OCI-LY3 (cell line): Measurements from ENCODE around the gene RYK.

Experiments
- H2AFZ ChIP-seq: fragments of 200-600, 300-600 bp; shearing (Covaris generic); 2 replicates; pipeline ENCODE4 v1.6.0; 2014; ENCODE audit warnings: antibody characterized with exemption, low read depth, low read length
- H3K27ac ChIP-seq: fragments of 200-600, 300-600 bp; sonication (generic); 2 replicates; pipeline ENCODE4 v1.5.1; 2014; ENCODE audit warnings: mild to moderate bottlenecking, low read length, moderate library complexity, mixed read lengths
- H3K27me3 ChIP-seq: fragments of 200-600, 300-600 bp; sonication (generic); 2 replicates; pipeline ENCODE4 v1.6.1; 2014; ENCODE audit warnings: low read depth, low read length, mixed read lengths
- H3K36me3 ChIP-seq: fragments of 200-600, 300-600 bp; sonication (generic); replicated peaks from 2 replicates; pipeline ENCODE3; 2014; ENCODE audit warnings: low read depth, low read length, mixed read lengths
- H3K4me1 ChIP-seq: fragments of 300-600, 200-600 bp; sonication (generic); 2 replicates; pipeline ENCODE4 v1.6.1; 2014; ENCODE audit warnings: low read length, mixed read lengths
- H3K4me2 ChIP-seq: fragments of 200-600, 300-600 bp; sonication (generic); 2 replicates; pipeline ENCODE4 v1.6.1; 2014; ENCODE audit warnings: low read length, mixed read lengths
- H3K4me3 ChIP-seq: fragments of 300-600, 200-600 bp; sonication (generic); 2 replicates; pipeline ENCODE4 v1.5.1; 2014; ENCODE audit warnings: antibody characterized with exemption, mild to moderate bottlenecking, low read length, moderate library complexity
- H3K79me2 ChIP-seq: fragments of 300-600, 200-600 bp; shearing (Covaris generic); 2 replicates; pipeline ENCODE4 v1.6.1; 2014; ENCODE audit warnings: mild to moderate bottlenecking, low read length, mixed read lengths
- H3K9ac ChIP-seq: fragments of 300-600, 200-600 bp; shearing (Covaris generic); 2 replicates; pipeline ENCODE4 v1.6.0; 2014; ENCODE audit warnings: mild to moderate bottlenecking, low read length, moderate library complexity
- H3K9me3 ChIP-seq: fragments of 200-600, 300-600 bp; shearing (Covaris generic); 2 replicates; pipeline ENCODE4 v1.6.1; 2014; ENCODE audit warnings: low read length, mixed read lengths; ENCODE audit not compliant: insufficient read depth
- H4K20me1 ChIP-seq: fragments of 200-600, 300-600 bp; sonication (generic); 2 replicates; pipeline ENCODE4 v1.6.1; 2016; ENCODE audit warnings: low read length, mixed read lengths; ENCODE audit not compliant: insufficient read depth
- EZH2phosphoT487 ChIP-seq: fragments of 200-600 bp; shearing (Covaris generic); IDR thresholded peaks from 2 replicates; pipeline ENCODE4 v1.6.1; 2018; ENCODE audit warnings: antibody characterized with exemption, mixed run types, low read depth
- TF ChIP-seq, protein P1 (sequence below): fragments of 200-600, 300-600 bp; sonication (generic); IDR thresholded peaks from 2 replicates; pipeline ENCODE4 v1.5.1; 2014; ENCODE audit warnings: antibody characterized with exemption, low read length, low read depth

The RYK gene

DNA sequence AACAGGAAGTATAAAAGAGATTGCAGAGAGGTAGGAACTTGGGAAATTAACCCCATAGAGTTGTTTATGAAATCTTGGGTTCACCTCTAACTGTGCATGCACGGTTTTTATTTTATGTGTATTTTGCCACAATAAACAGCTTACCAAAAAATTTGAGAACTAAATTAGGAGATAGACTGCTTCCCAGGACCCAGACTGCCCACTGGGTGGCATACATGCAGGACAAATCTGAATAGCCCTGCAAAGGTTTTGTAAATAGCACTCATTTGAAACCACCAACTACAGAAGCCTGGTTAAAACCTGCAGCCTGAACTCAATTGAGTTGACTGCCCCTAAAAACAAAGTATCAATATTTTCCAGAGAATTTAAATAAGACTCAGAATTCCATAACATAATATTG lies 124.5 kb downstream of the RYK start:
- no peak overlapping the region for H3K27ac ChIP-seq
- peaks cover 4% of the 10 kb centered on the region; the same call in 1 of the 2 replicates for H3K9me3 ChIP-seq
- no peaks in the 10 kb centered on the region for H3K4me1 ChIP-seq
- no peaks in the 10 kb centered on the region for H4K20me1 ChIP-seq
- H2AFZ ChIP-seq: no peak overlapping the region
- no peaks in the 10 kb centered on the region for H3K27me3 ChIP-seq
- no peaks in the 10 kb centered on the region for H3K36me3 ChIP-seq
- H3K79me2 ChIP-seq: no peaks in the 10 kb centered on the region
- no peak overlapping the region for H3K4me3 ChIP-seq
- TF ChIP-seq, protein P1, sequence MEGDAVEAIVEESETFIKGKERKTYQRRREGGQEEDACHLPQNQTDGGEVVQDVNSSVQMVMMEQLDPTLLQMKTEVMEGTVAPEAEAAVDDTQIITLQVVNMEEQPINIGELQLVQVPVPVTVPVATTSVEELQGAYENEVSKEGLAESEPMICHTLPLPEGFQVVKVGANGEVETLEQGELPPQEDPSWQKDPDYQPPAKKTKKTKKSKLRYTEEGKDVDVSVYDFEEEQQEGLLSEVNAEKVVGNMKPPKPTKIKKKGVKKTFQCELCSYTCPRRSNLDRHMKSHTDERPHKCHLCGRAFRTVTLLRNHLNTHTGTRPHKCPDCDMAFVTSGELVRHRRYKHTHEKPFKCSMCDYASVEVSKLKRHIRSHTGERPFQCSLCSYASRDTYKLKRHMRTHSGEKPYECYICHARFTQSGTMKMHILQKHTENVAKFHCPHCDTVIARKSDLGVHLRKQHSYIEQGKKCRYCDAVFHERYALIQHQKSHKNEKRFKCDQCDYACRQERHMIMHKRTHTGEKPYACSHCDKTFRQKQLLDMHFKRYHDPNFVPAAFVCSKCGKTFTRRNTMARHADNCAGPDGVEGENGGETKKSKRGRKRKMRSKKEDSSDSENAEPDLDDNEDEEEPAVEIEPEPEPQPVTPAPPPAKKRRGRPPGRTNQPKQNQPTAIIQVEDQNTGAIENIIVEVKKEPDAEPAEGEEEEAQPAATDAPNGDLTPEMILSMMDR: peak; percentile 19; the same call in 1 of the 2 replicates
- no peak for TF ChIP-seq EZH2phosphoT487
- no peak overlapping the region for H3K9ac ChIP-seq
- H3K4me2 ChIP-seq: no peak overlapping the region

DNA sequence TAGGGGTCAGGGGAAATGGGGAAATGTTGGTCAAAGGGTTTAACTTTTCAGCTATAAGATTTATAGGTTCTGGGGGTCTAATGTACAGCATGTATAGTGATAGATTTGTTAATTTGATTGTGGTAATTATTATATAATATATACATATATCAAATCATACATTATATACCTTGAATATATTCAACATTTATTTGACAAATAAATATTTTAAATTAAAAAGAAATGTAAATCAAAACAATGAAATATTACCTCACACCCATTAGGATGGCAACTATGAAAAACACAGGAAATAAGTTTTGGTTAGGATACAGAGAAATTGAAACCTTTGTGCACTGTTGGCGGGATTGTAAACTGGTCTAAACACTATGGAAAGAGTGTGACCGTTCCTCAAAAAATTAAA lies 135.9 kb downstream of the RYK start:
- Histone ChIP-seq H3K9me3 (no peaks in the 10 kb centered on the region), H2AFZ (no peak overlapping the region), H3K4me3 (no peak overlapping the region), H3K36me3 (no peaks in the 10 kb centered on the region), H4K20me1 (no peaks in the 10 kb centered on the region), H3K27ac (no peak overlapping the region), H3K79me2 (no peaks in the 10 kb centered on the region), H3K4me2 (no peak overlapping the region), H3K4me1 (peaks cover 6% of the 10 kb centered on the region), H3K9ac (no peak overlapping the region), H3K27me3 (no peaks in the 10 kb centered on the region)
- no peak for TF ChIP-seq EZH2phosphoT487
- TF ChIP-seq, protein P1: no peak

DNA sequence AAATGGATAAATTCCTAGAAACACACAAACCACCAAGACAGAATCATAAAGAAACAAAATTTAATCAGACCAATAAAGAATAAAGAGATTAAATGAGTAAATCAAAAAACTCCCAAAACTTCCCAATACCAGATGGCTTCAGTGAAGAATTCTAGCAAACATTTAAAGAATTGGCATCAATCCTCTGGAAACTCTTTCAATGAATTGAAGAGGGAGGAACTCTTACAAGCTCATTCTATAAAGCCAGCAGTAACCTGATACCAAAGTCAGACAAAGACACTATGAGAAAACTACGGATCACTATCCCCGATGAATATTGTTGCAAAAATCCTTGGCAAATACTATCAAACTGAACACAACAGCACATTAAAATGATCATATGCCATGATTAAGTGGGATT lies 139.0 kb downstream of the RYK start:
- Histone ChIP-seq H4K20me1 (no peaks in the 10 kb centered on the region), H3K36me3 (no peaks in the 10 kb centered on the region), H3K27ac (no peak overlapping the region), H3K27me3 (no peaks in the 10 kb centered on the region), H3K9ac (no peak overlapping the region), H3K4me2 (no peak overlapping the region), H3K4me1 (peaks cover 14% of the 10 kb centered on the region), H2AFZ (no peak overlapping the region), H3K4me3 (no peak overlapping the region), H3K9me3 (no peaks in the 10 kb centered on the region), H3K79me2 (no peaks in the 10 kb centered on the region)
- TF ChIP-seq, protein P1: no peak
- no peak for TF ChIP-seq EZH2phosphoT487

DNA sequence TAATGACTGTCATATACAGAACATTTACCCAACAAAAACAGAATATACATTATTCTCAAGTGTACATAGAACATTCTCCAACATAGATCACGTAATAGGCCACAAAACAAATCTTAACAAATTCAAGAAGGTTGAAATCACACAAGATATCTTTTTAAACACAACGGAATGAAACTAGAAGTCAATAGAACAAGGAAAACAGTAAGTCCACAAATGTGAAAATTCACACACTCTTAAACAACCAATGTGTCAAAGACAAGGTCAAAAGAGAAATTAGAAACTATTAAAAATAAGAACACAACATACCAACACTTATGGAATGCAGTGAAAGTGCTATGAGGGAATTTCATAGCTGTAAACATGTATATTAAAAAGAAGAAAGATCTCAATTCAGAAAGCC lies 139.7 kb downstream of the RYK start:
- H2AFZ ChIP-seq: no peak overlapping the region
- no peak overlapping the region for H3K9ac ChIP-seq
- H3K4me2 ChIP-seq: no peak overlapping the region
- no peaks in the 10 kb centered on the region for H3K27me3 ChIP-seq
- peaks cover 21% of the 10 kb centered on the region for H3K4me1 ChIP-seq
- H4K20me1 ChIP-seq: no peaks in the 10 kb centered on the region
- H3K9me3 ChIP-seq: no peaks in the 10 kb centered on the region
- H3K79me2 ChIP-seq: no peaks in the 10 kb centered on the region
- H3K27ac ChIP-seq: no peak overlapping the region
- no peaks in the 10 kb centered on the region for H3K36me3 ChIP-seq
- no peak overlapping the region for H3K4me3 ChIP-seq
- TF ChIP-seq EZH2phosphoT487: no peak
- TF ChIP-seq, protein P1: no peak
